GM13977 (cell line): ENCODE data around the gene STX11.
A peak's percentile ranks its signal among the peaks of the same experiment; 100 is the strongest.

Experiments
- DNase-seq: peaks from one replicate; pipeline ENCODE4 v3.0.0; 2012; ENCODE audit warnings: low spot score
- CTCF ChIP-seq: IDR thresholded peaks from 2 replicates; pipeline ENCODE4 v1.5.1; 2012; ENCODE audit warnings: mild to moderate bottlenecking, control low read depth; ENCODE audit not compliant: insufficient read depth; ENCODE audit errors: extremely low read depth, missing control alignments
- in situ Hi-C: fragments of 300-500 bp; cut with MboI; formaldehyde crosslinking; loops from one replicate; pipeline ENCODE4 v1.12.0; 2022; ENCODE audit warnings: low sequenced_read_pairs, low pct_unique_long_range_greater_than_20kb, mixed read lengths, inconsistent platforms; ENCODE audit not compliant: unreplicated experiment

STX11 gene

GRCh38 chr6:144214622-144215401, 64.5 kb downstream of the STX11 start:
- TF ChIP-seq CTCF = no peak
- in situ Hi-C loops = loop anchor here (10.0 to 25.0 kb wide), 2 partner anchors 120 to 653 kb away; partner anchors contain the start of gene SF3B5
- no peak for DNase-seq

GRCh38 chr6:144215402-144215931, 65.2 kb downstream of the STX11 start:
- no peak for TF ChIP-seq CTCF
- in situ Hi-C loops = loop anchor here (10.0 to 25.0 kb wide), 2 partner anchors 121 to 653 kb away; partner anchors contain the start of gene SF3B5
- DNase-seq = peak; percentile 36

- in situ Hi-C loops = loop anchor here (10.0 to 25.0 kb wide), 2 partner anchors 121 to 654 kb away; partner anchors contain the start of gene SF3B5
- TF ChIP-seq CTCF = peak; percentile 72
- peak; percentile 93 for DNase-seq
These were observed 65.8 kb downstream of the STX11 start for GRCh38 chr6:144215932-144216667.

- peak; percentile 8 for TF ChIP-seq CTCF
- DNase-seq = peak; percentile 78
- in situ Hi-C loops = loop anchor here (10.0 to 25.0 kb wide), 2 partner anchors 122 to 654 kb away; partner anchors contain the start of gene SF3B5
These were observed 66.4 kb downstream of the STX11 start for GRCh38 chr6:144216668-144217218.

- in situ Hi-C loops = loop anchor here (10.0 to 25.0 kb wide), 2 partner anchors 122 to 655 kb away; partner anchors contain the start of gene SF3B5
- no peak for TF ChIP-seq CTCF
- no peak for DNase-seq
These were observed 66.9 kb downstream of the STX11 start for GRCh38 chr6:144217264-144217663.

GRCh38 chr6:144217797-144218196, 67.5 kb downstream of the STX11 start:
- in situ Hi-C loops = loop anchor here (10.0 to 25.0 kb wide), 2 partner anchors 123 to 655 kb away; partner anchors contain the start of gene SF3B5
- DNase-seq = no peak
- no peak for TF ChIP-seq CTCF
